SIG-M5 treated with dmso at 0.1 percent for 504 hours (cell line): ENCODE measurements around the gene ADGRV1.
A peak's percentile ranks its signal among the peaks of the same experiment; 100 is the strongest.

Experiments
- DNase-seq: peaks from one replicate; lab custom pipeline; 2025; ENCODE audit not compliant: unreplicated experiment; lab: John Stamatoyannopoulos, UW

ADGRV1 gene

GRCh38 chr5:90932052-90932699, 373.6 kb downstream of the ADGRV1 start:
- DNase-seq, result peak; percentile 45

- no peak for DNase-seq
These were observed 374.7 kb downstream of the ADGRV1 start for GRCh38 chr5:90933298-90933697.

- no peak for DNase-seq
These were observed 375.6 kb downstream of the ADGRV1 start for GRCh38 chr5:90934091-90934719.

- no peak for DNase-seq
These were observed 376.1 kb downstream of the ADGRV1 start for GRCh38 chr5:90934738-90935137.

- DNase-seq, result no peak
These were observed 380.6 kb downstream of the ADGRV1 start for GRCh38 chr5:90939211-90939610.

GRCh38 chr5:90940227-90940995, 381.8 kb downstream of the ADGRV1 start:
- DNase-seq, result no peak

- DNase-seq, result no peak
These were observed 382.6 kb downstream of the ADGRV1 start for GRCh38 chr5:90941002-90941720.

GRCh38 chr5:90944116-90944515, 385.5 kb downstream of the ADGRV1 start:
- DNase-seq, result no peak

GRCh38 chr5:90947667-90948066, 389.1 kb downstream of the ADGRV1 start:
- no peak for DNase-seq

GRCh38 chr5:90948969-90949368, 390.4 kb downstream of the ADGRV1 start:
- no peak for DNase-seq

- DNase-seq, result no peak
These were observed 391.1 kb downstream of the ADGRV1 start for GRCh38 chr5:90949469-90950358.

- no peak for DNase-seq
These were observed 396.5 kb downstream of the ADGRV1 start for GRCh38 chr5:90955001-90955635.

GRCh38 chr5:90956511-90957097, 398.0 kb downstream of the ADGRV1 start:
- no peak for DNase-seq

- no peak for DNase-seq
These were observed 399.3 kb downstream of the ADGRV1 start for GRCh38 chr5:90957906-90958305.

- no peak for DNase-seq
These were observed 400.7 kb downstream of the ADGRV1 start for GRCh38 chr5:90959262-90959661.

GRCh38 chr5:90962481-90962880, 403.9 kb downstream of the ADGRV1 start:
- no peak for DNase-seq

- no peak for DNase-seq
These were observed 406.6 kb downstream of the ADGRV1 start for GRCh38 chr5:90965110-90965685.

GRCh38 chr5:90967443-90967842, 408.8 kb downstream of the ADGRV1 start:
- no peak for DNase-seq

GRCh38 chr5:90967851-90968250, 409.3 kb downstream of the ADGRV1 start:
- no peak for DNase-seq
